Left ventricle myocardium inferior (tissue), 1 donor: ENCODE results near the gene NKIRAS1. TPM values are rescaled to one million over a fixed set of nuclear protein-coding genes. Genes with fewer than 3 reads are reported as not detected.
"Not testable (repeated sequence)": the region's sequence is repeated elsewhere in the genome, so short reads cannot be mapped to it uniquely, and the experiment has no call there.

ENCODE experiments used
- DNase-seq: peaks from one replicate; pipeline ENCODE4 v3.0.0-alpha.2; 2020
- H3K27ac ChIP-seq: fragments of 200-600 bp; replicated peaks from 2 replicates; pipeline ENCODE4 v1.8.0; 2021
- H3K27me3 ChIP-seq: fragments of 200-600 bp; 2 replicates; pipeline ENCODE4 v1.8.0; 2021; ENCODE audit warnings: low read depth
- H3K36me3 ChIP-seq: fragments of 200-600 bp; 2 replicates; pipeline ENCODE4 v1.8.0; 2021
- H3K4me1 ChIP-seq: fragments of 200-600 bp; 2 replicates; pipeline ENCODE4 v1.8.0; 2021
- H3K4me3 ChIP-seq: fragments of 200-600 bp; 2 replicates; pipeline ENCODE4 v1.8.0; 2021; ENCODE audit warnings: mild to moderate bottlenecking, moderate library complexity
- H3K9me3 ChIP-seq: fragments of 200-600 bp; replicated peaks from 2 replicates; pipeline ENCODE4 v1.8.0; 2021
- intact Hi-C: fragments of 100-400 bp; cut with micrococcal nuclease; formaldehyde crosslinking; loops from one replicate; pipeline ENCODE4 v1.11.0; 2022
- total RNA-seq: library from RNA; stranded (reverse); fragmentation: NEBNext Ultra II Directional; extraction: Animal tissue kit (Norgen Biotek cat#: 25700); gene quantifications from one replicate; pipeline ENCODE4 v1.2.1, GENCODE V29; 2021
- TF ChIP-seq, protein P1 (sequence below): fragments of 200-600 bp; IDR thresholded peaks from 2 replicates; pipeline ENCODE4 v1.8.0; 2021; ENCODE audit warnings: antibody characterized with exemption, mild to moderate bottlenecking, borderline replicate concordance
- donor health status: DM: no; HTN: yes; CAD: no; lungs with severe emphysema.

The NKIRAS1 gene
- total RNA-seq, 1 donor from 2014 or later: 20.8 TPM

DNA sequence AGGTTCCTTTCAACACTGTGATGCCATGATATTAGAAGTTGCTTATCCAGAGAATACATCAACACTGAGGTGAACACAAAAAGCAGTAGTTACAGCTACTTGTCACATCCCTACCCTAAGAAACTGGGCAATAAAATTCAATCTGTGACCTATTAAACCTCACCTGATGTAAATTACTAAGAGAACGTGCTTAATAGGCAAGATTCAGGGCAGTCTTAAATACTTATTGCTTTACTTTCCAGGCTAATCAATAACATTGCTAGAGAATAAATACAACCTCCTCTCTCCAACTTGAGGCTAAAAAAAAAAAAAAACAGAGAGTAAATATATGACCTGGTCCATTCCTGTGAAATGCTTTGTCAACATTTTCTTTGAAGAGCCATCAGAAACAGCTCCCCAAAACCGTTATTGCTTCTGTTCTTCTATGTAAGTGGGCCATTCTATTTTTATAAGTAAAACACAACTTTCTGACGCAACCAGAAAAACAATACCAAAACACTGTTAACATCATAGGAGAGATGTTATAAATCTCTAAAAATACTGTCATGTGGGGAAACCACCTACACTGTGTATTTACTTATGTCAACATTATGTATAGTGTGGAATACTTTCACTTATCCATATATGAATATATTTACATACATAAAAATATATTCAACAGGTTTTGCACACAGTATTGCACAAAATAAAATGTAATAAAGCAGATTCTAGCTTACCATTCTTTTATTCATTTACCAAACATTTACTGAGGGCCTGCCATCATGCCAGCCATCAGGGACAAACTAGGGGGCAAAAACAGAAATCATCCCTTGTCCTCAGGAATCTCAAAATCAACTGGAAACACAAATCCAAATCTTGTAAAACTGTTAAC, 2.7 kb downstream of the NKIRAS1 start:
- no peak for DNase-seq
- Histone ChIP-seq H3K4me1 (peaks cover 44% of the 10 kb centered on the region), H3K4me3 (no peak overlapping the region), H3K27ac (no peak overlapping the region), H3K36me3 (peaks cover 30% of the 10 kb centered on the region), H3K27me3 (no peaks in the 10 kb centered on the region), H3K9me3 (no peaks in the 10 kb centered on the region)
- intact Hi-C loops: no loop called here
- TF ChIP-seq, protein P1, sequence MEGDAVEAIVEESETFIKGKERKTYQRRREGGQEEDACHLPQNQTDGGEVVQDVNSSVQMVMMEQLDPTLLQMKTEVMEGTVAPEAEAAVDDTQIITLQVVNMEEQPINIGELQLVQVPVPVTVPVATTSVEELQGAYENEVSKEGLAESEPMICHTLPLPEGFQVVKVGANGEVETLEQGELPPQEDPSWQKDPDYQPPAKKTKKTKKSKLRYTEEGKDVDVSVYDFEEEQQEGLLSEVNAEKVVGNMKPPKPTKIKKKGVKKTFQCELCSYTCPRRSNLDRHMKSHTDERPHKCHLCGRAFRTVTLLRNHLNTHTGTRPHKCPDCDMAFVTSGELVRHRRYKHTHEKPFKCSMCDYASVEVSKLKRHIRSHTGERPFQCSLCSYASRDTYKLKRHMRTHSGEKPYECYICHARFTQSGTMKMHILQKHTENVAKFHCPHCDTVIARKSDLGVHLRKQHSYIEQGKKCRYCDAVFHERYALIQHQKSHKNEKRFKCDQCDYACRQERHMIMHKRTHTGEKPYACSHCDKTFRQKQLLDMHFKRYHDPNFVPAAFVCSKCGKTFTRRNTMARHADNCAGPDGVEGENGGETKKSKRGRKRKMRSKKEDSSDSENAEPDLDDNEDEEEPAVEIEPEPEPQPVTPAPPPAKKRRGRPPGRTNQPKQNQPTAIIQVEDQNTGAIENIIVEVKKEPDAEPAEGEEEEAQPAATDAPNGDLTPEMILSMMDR: no peak

DNA sequence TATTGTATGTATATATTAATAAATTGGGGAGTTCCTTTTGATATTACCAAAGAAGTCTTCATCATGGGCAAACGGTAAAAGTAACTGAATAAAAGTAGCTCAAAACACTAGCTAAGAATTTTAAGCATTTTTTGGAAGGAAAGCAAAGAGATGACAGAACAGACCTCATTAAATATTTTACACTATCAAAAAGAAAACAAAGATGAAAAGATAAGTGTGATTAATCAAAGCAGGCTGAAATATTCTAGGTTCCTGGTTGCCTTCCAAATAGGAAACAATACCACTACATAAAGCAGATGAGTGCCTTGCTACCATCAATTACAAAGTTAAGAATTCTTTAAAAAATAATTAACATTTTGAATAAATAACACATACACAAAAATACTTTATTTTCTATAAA, 3.6 kb downstream of the NKIRAS1 start:
- TF ChIP-seq, protein P1: no peak

DNA sequence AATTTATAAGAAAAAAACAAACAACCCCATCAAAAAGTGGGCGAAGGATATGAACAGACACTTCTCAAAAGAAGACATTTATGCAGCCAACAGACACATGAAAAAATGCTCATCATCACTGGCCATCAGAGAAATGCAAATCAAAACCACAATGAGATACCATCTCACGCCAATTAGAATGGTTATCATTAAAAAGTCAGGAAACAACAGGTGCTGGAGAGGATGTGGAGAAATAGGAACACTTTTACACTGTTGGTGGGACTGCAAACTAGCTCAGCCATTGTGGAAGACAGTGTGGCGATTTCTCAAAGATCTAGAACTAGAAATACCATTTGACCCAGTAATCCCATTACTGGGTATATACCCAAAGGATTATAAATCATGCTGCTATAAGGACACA, 4.5 kb downstream of the NKIRAS1 start:
- DNase-seq, intact Hi-C loops, H3K27me3 ChIP-seq, H3K4me3 ChIP-seq, H3K9me3 ChIP-seq, H3K27ac ChIP-seq: not testable (repeated sequence)
- H3K36me3 ChIP-seq: peaks cover 25% of the 10 kb centered on the region
- peaks cover 27% of the 10 kb centered on the region for H3K4me1 ChIP-seq

More for the DNA sequence above, 3.6 kb downstream of the NKIRAS1 start:
- Histone ChIP-seq H3K27me3 (no peaks in the 10 kb centered on the region), H3K9me3 (no peaks in the 10 kb centered on the region), H3K27ac (no peak overlapping the region), H3K36me3 (peaks cover 28% of the 10 kb centered on the region), H3K4me1 (peaks cover 35% of the 10 kb centered on the region), H3K4me3 (no peak overlapping the region)
- intact Hi-C loops: no loop called here
- no peak for DNase-seq

- Histone ChIP-seq H3K27ac (no peak overlapping the region), H3K4me3 (no peak overlapping the region), H3K36me3 (peaks cover 25% of the 10 kb centered on the region), H3K27me3 (no peaks in the 10 kb centered on the region), H3K4me1 (peaks cover 19% of the 10 kb centered on the region), H3K9me3 (no peaks in the 10 kb centered on the region)
- TF ChIP-seq, protein P1: no peak
- no peak for DNase-seq
- intact Hi-C loops: no loop called here
Observed at GRCh38 chr3:23911397-23911796, 5.4 kb downstream of the NKIRAS1 start.

- TF ChIP-seq, protein P1: no peak
- DNase-seq: no peak
- Histone ChIP-seq H3K27me3 (no peaks in the 10 kb centered on the region), H3K9me3 (no peaks in the 10 kb centered on the region), H3K27ac (no peak overlapping the region), H3K4me3 (no peak overlapping the region), H3K4me1 (no peaks in the 10 kb centered on the region), H3K36me3 (peaks cover 34% of the 10 kb centered on the region)
- intact Hi-C loops: no loop called here
Observed at GRCh38 chr3:23909341-23909740, 7.4 kb downstream of the NKIRAS1 start.

GRCh38 chr3:23904545-23904944, 12.2 kb downstream of the NKIRAS1 start:
- H3K36me3 ChIP-seq: peaks cover 53% of the 10 kb centered on the region
- no peak overlapping the region for H3K4me3 ChIP-seq
- H3K27me3 ChIP-seq: no peaks in the 10 kb centered on the region
- no peak for DNase-seq
- no peaks in the 10 kb centered on the region for H3K4me1 ChIP-seq
- no peak overlapping the region for H3K27ac ChIP-seq
- H3K9me3 ChIP-seq: no peaks in the 10 kb centered on the region
- intact Hi-C loops: no loop called here
- TF ChIP-seq, protein P1: no peak
